ENCODE results near the gene RAET1L. TPM values are rescaled to one million over a fixed set of nuclear protein-coding genes. Genes with fewer than 3 reads are reported as not detected.

RAET1L gene
- total and polyA plus RNA-seq, 10 of the 15 experiments (the other 5 are each of a cell fraction or from before 2014, with no cell fraction given), result not detected

GRCh38 chr6:149990661-149991471 is 34.5 kb downstream of the RAET1L start (continued):
- no peak for TF ChIP-seq PRDM15 (CRISPR knock-in tag; IDR thresholded peaks at IDR 0.05)

DNA sequence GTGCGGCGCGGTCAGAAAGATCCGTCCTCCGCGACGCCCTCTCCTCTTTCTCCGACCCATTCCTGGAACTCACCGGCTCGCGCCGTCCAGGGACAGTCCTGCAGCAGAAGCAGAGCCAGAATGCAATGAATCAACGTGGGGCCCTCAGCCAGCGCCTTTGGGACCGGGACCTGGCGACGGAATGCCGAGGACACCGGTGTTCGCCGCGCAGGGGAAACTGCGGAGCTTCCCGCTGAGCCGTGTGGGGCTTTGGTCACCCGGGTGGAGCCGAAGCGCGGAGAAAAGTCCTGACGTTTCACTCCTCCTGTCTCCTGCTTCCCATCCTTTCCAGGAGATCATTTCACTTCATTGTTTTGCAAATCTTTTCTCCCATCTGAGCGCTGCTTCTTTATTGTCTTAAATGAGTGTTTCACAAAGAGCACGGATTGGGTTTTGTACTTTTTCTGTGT is 35.1 kb downstream of the RAET1L start:
- peak overlapping the region; percentile 79 for H3K4me2 ChIP-seq (ENCODE audit: control insufficient read depth, insufficient read depth)
- POLR2A ChIA-PET, result no interaction called here
- H3K27ac ChIP-seq (ENCODE audit: control insufficient read depth, insufficient read depth), result no peak overlapping the region
- no peak for ATAC-seq
- SMC1A ChIA-PET (ENCODE audit: uncharacterized antibody, unreplicated experiment), result no interaction called here
- peak overlapping the region; percentile 49; the same call in 1 of the 2 replicates for H3K4me3 ChIP-seq
- in situ Hi-C loops (cut with MboI) (no loop called here), intact Hi-C loops (cut with micrococcal nuclease; ENCODE audit: unreplicated experiment) (no loop called here)
- RAD21 ChIA-PET (ENCODE audit: unreplicated experiment), result interaction anchor here (1.7 kb wide), 1 partner anchor 17 kb away, joined by 3 read pairs; no protein-coding TSS in a partner anchor
- H4K20me1 ChIP-seq (ENCODE audit: control insufficient read depth, insufficient read depth), result no peaks in the 10 kb centered on the region; the same call in none of the 2 replicates
- 17% methylated on average over 32 of the region's 32 CpGs for WGBS (ENCODE audit: insufficient coverage, insufficient replicate concordance, low lambda C conversion rate, missing lambda C conversion rate)
- H3K36me3 ChIP-seq (ENCODE audit: control insufficient read depth in 2 of 2, insufficient read depth in 2 of 2, low read length in 1 of 2), result no peaks in the 10 kb centered on the region
- no TSS peak for BruUV-seq (replicated peaks)
- H3K27me3 ChIP-seq (replicated peaks in 1 of 2; ENCODE audit: control insufficient read depth in 2 of 2, insufficient read depth in 2 of 2, low read length in 1 of 2), result peaks cover 7 to 22% of the 10 kb centered on the region in 2 experiments
- FAIRE-seq, result no peak
- no peak overlapping the region for H2AFZ ChIP-seq (ENCODE audit: control insufficient read depth, low read depth, low read length)
- H3K79me2 ChIP-seq (ENCODE audit: control insufficient read depth, insufficient read depth, low read length), result no peaks in the 10 kb centered on the region
- H3K9me3 ChIP-seq (replicated peaks; ENCODE audit: control insufficient read depth, insufficient read depth, low read length), result peaks cover 7% of the 10 kb centered on the region; the same call in 2 of the 3 replicates
- CTCF ChIA-PET, result no interaction called here
- H3K9ac ChIP-seq (ENCODE audit: control insufficient read depth, insufficient read depth, low read length), result no peak overlapping the region
- DNase-seq (ENCODE audit: low read depth, low spot score), result no peak
- peaks cover 14% of the 10 kb centered on the region for H3K4me1 ChIP-seq (ENCODE audit: control insufficient read depth, insufficient read depth, low read length)
- TF ChIP-seq RBBP5 (conservative IDR thresholded peaks at IDR 0.05) (no peak), POLR2AphosphoS5 (IDR thresholded peaks at IDR 0.05; ENCODE audit: low read length) (no peak), CREB1 (IDR thresholded peaks at IDR 0.05; ENCODE audit: low read depth) (no peak), KLF5 (IDR thresholded peaks at IDR 0.05; ENCODE audit: partially characterized antibody) (no peak), NR2F1 (conservative IDR thresholded peaks at IDR 0.05) (no peak), NR2C2 (IDR thresholded peaks at IDR 0.05; ENCODE audit: borderline replicate concordance, control insufficient read depth, insufficient read length, low read depth) (no peak), CHD1 (IDR thresholded peaks at IDR 0.05; ENCODE audit: low read depth, low read length) (no peak), EZH2 (IDR thresholded peaks at IDR 0.05; ENCODE audit: borderline replicate concordance, control insufficient read depth, low read depth, low read length) (no peak), CHD2 (IDR thresholded peaks at IDR 0.05; ENCODE audit: borderline replicate concordance, low read depth, low read length) (no peak), SREBF1 (IDR thresholded peaks at IDR 0.05; ENCODE audit: low read length) (no peak), CBFB (IDR thresholded peaks at IDR 0.05; ENCODE audit: low read depth) (no peak), NFXL1 (IDR thresholded peaks at IDR 0.05; ENCODE audit: borderline replicate concordance) (no peak)
- TF ChIP-seq, protein P1, sequence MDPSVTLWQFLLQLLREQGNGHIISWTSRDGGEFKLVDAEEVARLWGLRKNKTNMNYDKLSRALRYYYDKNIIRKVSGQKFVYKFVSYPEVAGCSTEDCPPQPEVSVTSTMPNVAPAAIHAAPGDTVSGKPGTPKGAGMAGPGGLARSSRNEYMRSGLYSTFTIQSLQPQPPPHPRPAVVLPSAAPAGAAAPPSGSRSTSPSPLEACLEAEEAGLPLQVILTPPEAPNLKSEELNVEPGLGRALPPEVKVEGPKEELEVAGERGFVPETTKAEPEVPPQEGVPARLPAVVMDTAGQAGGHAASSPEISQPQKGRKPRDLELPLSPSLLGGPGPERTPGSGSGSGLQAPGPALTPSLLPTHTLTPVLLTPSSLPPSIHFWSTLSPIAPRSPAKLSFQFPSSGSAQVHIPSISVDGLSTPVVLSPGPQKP (IDR thresholded peaks at IDR 0.05; ENCODE audit: low read depth, low read length), result no peak
- TF ChIP-seq, protein P2, sequence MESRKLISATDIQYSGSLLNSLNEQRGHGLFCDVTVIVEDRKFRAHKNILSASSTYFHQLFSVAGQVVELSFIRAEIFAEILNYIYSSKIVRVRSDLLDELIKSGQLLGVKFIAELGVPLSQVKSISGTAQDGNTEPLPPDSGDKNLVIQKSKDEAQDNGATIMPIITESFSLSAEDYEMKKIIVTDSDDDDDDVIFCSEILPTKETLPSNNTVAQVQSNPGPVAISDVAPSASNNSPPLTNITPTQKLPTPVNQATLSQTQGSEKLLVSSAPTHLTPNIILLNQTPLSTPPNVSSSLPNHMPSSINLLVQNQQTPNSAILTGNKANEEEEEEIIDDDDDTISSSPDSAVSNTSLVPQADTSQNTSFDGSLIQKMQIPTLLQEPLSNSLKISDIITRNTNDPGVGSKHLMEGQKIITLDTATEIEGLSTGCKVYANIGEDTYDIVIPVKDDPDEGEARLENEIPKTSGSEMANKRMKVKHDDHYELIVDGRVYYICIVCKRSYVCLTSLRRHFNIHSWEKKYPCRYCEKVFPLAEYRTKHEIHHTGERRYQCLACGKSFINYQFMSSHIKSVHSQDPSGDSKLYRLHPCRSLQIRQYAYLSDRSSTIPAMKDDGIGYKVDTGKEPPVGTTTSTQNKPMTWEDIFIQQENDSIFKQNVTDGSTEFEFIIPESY (IDR thresholded peaks at IDR 0.05), result no peak
